Activated CD8-positive, alpha-beta T cell treated with anti-CD3 and anti-CD28 coated beads for 36 hours (primary cell): ENCODE measurements around the gene TMEM178B. TPM values are rescaled to one million over a fixed set of nuclear protein-coding genes. Genes with fewer than 3 reads are reported as not detected.

ENCODE experiments used
- ATAC-seq: fragments of 200-7000 bp; cut with Tn5 transposase; one replicate; pipeline ENCODE4 v1.10.0; 2021; ENCODE audit warnings: mild to moderate bottlenecking, moderate library complexity
- CTCF ChIA-PET: fragments of 350-600 bp; sonication (Branson Sonifier 250); formaldehyde crosslinking; loops from one replicate; lab custom pipeline; 2021; ENCODE audit warnings: antibody characterized with exemption; lab: Charles Lee
- POLR2A ChIA-PET: fragments of 350-600 bp; sonication (Branson Sonifier 250); formaldehyde crosslinking; loops from one replicate; lab custom pipeline; 2021; ENCODE audit warnings: antibody characterized with exemption; lab: Charles Lee
- DNase-seq: peaks from one replicate; pipeline ENCODE4 v3.0.0-alpha.2; 2020
- H3K27ac Mint-ChIP-seq: one replicate; pipeline ENCODE4 v1.8.0; 2021; ENCODE audit warnings: mild to moderate bottlenecking, mixed read lengths
- H3K27me3 Mint-ChIP-seq: one replicate; pipeline ENCODE4 v1.8.0; 2021; ENCODE audit warnings: mixed read lengths
- H3K36me3 Mint-ChIP-seq: one replicate; pipeline ENCODE4 v1.8.0; 2021; ENCODE audit warnings: low read depth, mixed read lengths
- H3K4me1 Mint-ChIP-seq: one replicate; pipeline ENCODE4 v1.8.0; 2021; ENCODE audit warnings: low read depth, mixed read lengths
- H3K4me3 Mint-ChIP-seq: one replicate; pipeline ENCODE4 v1.8.0; 2021; ENCODE audit warnings: mild to moderate bottlenecking, moderate library complexity, mixed read lengths
- H3K9me3 Mint-ChIP-seq: one replicate; pipeline ENCODE4 v1.8.0; 2021; ENCODE audit warnings: mixed read lengths
- CTCF ChIP-seq: fragments of 200-600 bp; IDR thresholded peaks from one replicate; pipeline ENCODE4 v1.8.0; 2022; ENCODE audit warnings: antibody characterized with exemption, mild to moderate bottlenecking
- intact Hi-C: fragments of 100-400 bp; cut with micrococcal nuclease; formaldehyde crosslinking; loops from one replicate; pipeline ENCODE4 v1.10.0; 2022
- total RNA-seq, 2 experiments: library from RNA; stranded (reverse); gene quantifications; one replicate each; pipeline ENCODE4 v1.2.3, GENCODE V29; 2021

The TMEM178B gene
- total RNA-seq, 2 experiments from 2014 or later: 0.34 to 1.1 TPM

DNA sequence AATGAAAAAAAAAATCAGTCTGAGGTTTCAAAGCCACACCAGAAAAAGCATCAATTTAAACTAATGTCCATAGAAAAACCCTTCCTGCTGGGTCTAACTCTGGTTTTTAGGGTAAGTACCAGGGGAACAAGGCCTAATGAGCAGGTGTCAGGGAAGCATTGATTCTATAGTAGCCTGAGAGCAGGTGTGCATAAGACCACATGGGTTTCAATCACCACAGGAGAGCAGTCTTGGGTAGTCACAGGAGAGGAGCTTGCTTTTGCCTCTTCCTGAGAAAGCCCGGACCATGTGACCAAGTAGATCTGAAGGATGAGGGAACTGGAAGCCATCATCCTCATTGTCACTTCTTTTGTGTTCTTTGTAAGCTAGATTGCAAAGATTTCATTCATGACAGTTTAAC is 411.0 kb downstream of the TMEM178B start:
- intact Hi-C loops: no loop called here
- no peak for TF ChIP-seq CTCF
- no peak for DNase-seq
- ChIA-PET POLR2A (no interaction called here), CTCF (no interaction called here)
- Mint-ChIP-seq H3K4me3 (no peak overlapping the region), H3K27me3 (peaks cover 15% of the 10 kb centered on the region), H3K27ac (no peak overlapping the region), H3K9me3 (no peaks in the 10 kb centered on the region), H3K36me3 (no peaks in the 10 kb centered on the region), H3K4me1 (no peaks in the 10 kb centered on the region)
- no peak for ATAC-seq

DNA sequence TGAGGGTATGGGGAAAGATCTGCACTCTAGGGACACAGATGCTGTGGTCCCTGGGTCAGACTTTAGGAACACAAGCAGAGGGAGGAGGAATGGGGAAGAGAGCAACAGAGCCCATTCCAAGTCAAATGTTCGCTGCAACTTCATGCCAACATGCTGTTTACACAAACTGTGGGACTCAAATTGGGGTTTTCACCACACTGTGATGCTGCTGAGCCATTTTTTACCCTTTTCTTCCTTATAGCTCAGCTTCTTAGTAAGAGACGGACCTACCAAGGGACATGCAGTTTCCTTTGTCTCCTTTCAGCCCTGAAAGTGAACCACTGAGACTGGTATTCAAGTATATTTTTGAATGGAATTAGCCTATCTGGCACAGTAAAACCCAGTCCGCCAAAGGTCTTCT is 413.1 kb downstream of the TMEM178B start:
- DNase-seq (no peak), ATAC-seq (no peak)
- intact Hi-C loops: no loop called here
- Mint-ChIP-seq H3K4me1 (no peaks in the 10 kb centered on the region), H3K27ac (no peak overlapping the region), H3K9me3 (no peaks in the 10 kb centered on the region), H3K4me3 (no peak overlapping the region), H3K36me3 (no peaks in the 10 kb centered on the region), H3K27me3 (peaks cover 12% of the 10 kb centered on the region)
- ChIA-PET CTCF (no interaction called here), POLR2A (no interaction called here)
- no peak for TF ChIP-seq CTCF

DNA sequence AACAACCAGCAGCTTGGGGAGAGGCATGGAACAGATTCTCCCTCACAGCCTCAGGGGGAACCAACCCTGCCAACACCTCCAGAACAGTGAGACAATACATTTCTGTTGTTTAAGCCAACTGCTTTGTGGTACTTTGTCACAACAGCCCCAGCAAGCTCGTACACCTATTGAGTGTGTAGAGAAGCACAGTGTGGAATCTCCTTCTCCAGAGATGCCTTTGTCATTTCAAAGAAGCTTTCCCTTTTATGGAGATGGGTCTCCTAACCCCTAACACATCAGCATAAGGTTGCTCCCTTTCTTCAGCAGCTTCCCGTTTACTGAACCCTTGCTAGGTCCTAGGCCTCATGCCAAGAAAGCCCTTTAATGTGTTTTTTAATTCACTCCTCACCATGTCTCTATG is 416.6 kb downstream of the TMEM178B start:
- H3K27me3 Mint-ChIP-seq: peaks cover 12% of the 10 kb centered on the region
- ATAC-seq (no peak), DNase-seq (no peak)
- no peak overlapping the region for H3K4me3 Mint-ChIP-seq
- intact Hi-C loops: no loop called here
- TF ChIP-seq CTCF: no peak
- H3K4me1 Mint-ChIP-seq: no peaks in the 10 kb centered on the region
- no peaks in the 10 kb centered on the region for H3K9me3 Mint-ChIP-seq
- ChIA-PET CTCF (no interaction called here), POLR2A (no interaction called here)
- no peaks in the 10 kb centered on the region for H3K36me3 Mint-ChIP-seq
- no peak overlapping the region for H3K27ac Mint-ChIP-seq

DNA sequence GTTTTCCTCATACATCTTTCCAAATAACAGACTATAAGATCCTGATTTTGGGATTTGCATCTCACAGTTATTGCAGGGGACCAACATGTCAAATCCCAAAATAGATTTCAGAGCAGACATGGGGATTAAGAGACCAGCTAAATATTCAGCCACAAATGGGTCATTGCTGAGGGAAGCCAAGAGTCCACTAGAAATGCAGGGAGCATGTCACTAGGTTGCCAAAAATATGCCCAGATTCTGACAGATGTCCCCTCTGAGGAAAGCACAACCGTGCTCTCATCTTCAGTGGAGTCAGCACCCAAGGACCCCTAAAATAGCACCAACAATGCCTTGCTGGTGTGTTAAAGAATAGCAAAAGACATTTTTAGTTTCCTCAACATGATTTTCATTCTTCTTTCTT is 421.2 kb downstream of the TMEM178B start:
- no peak overlapping the region for H3K27ac Mint-ChIP-seq
- H3K9me3 Mint-ChIP-seq: no peaks in the 10 kb centered on the region
- intact Hi-C loops: no loop called here
- TF ChIP-seq CTCF: no peak
- H3K27me3 Mint-ChIP-seq: peaks cover 20% of the 10 kb centered on the region
- ChIA-PET POLR2A (no interaction called here), CTCF (no interaction called here)
- DNase-seq: no peak
- no peak for ATAC-seq
- H3K36me3 Mint-ChIP-seq: no peaks in the 10 kb centered on the region
- no peak overlapping the region for H3K4me3 Mint-ChIP-seq
- no peaks in the 10 kb centered on the region for H3K4me1 Mint-ChIP-seq

- Mint-ChIP-seq H3K27me3 (peaks cover 23% of the 10 kb centered on the region), H3K36me3 (no peaks in the 10 kb centered on the region), H3K27ac (no peak overlapping the region), H3K9me3 (no peaks in the 10 kb centered on the region), H3K4me3 (no peak overlapping the region), H3K4me1 (no peaks in the 10 kb centered on the region)
- ChIA-PET CTCF (no interaction called here), POLR2A (no interaction called here)
- intact Hi-C loops: no loop called here
- DNase-seq (no peak), ATAC-seq (no peak)
- no peak for TF ChIP-seq CTCF
These were observed 423.5 kb downstream of the TMEM178B start for GRCh38 chr7:141497391-141497790.
